Lower lobe of right lung (tissue), 2 donors: ENCODE measurements around the gene MPP2. TPM values are rescaled to one million over a fixed set of nuclear protein-coding genes. Genes with fewer than 3 reads are reported as not detected.
"Not testable (repeated sequence)": the region's sequence is repeated elsewhere in the genome, so short reads cannot be mapped to it uniquely, and the experiment has no call there.

Source experiments
- ATAC-seq, 2 donors: fragments of 200-7000 bp; cut with Tn5 transposase; one replicate each; pipeline ENCODE4 v1.9.1; 2020 to 2022; ENCODE audit warnings: mild to moderate bottlenecking in 2 of 2, moderate library complexity in 2 of 2
- DNase-seq: peaks from one replicate; pipeline ENCODE4 v3.0.0-alpha.2; 2020
- H3K27ac ChIP-seq: fragments of 200-600 bp; one replicate; pipeline ENCODE4 v1.8.0; 2022
- H3K27me3 ChIP-seq: fragments of 200-600 bp; one replicate; pipeline ENCODE4 v1.8.0; 2022; ENCODE audit warnings: low read depth
- H3K36me3 ChIP-seq: fragments of 200-600 bp; one replicate; pipeline ENCODE4 v1.8.0; 2022; ENCODE audit warnings: mild to moderate bottlenecking
- H3K4me1 ChIP-seq: fragments of 200-600 bp; one replicate; pipeline ENCODE4 v1.8.0; 2022
- H3K4me3 ChIP-seq: fragments of 200-600 bp; one replicate; pipeline ENCODE4 v1.8.0; 2022; ENCODE audit warnings: mild to moderate bottlenecking
- H3K9me3 ChIP-seq: fragments of 200-600 bp; one replicate; pipeline ENCODE4 v1.8.0; 2022
- intact Hi-C: fragments of 100-400 bp; cut with DNase I; formaldehyde crosslinking; loops from one replicate; pipeline ENCODE4 v1.11.0; 2022
- total RNA-seq: library from RNA; stranded (reverse); fragmentation: NEBNext Ultra II Directional; extraction: Animal tissue kit (Norgen Biotek cat#: 25700); gene quantifications from one replicate; pipeline ENCODE4 v1.2.1, GENCODE V29; 2021
- TF ChIP-seq, protein P1 (sequence below): fragments of 200-600 bp; IDR thresholded peaks from one replicate; pipeline ENCODE4 v1.8.0; 2022; ENCODE audit warnings: antibody characterized with exemption, mild to moderate bottlenecking
- donor health status: DM: no; HTN: yes; CAD: no; lungs with severe emphysema.

Gene MPP2
- total RNA-seq, 1 donor from 2014 or later: 0.62 TPM

GRCh38 chr17:43900183-43900857, 7.0 kb downstream of the MPP2 start:
- Histone ChIP-seq H3K4me3 (peak overlapping the region; percentile 51), H3K36me3 (no peaks in the 10 kb centered on the region), H3K9me3 (no peaks in the 10 kb centered on the region), H3K27ac (no peak overlapping the region), H3K4me1 (peaks cover 14% of the 10 kb centered on the region), H3K27me3 (peaks cover 19% of the 10 kb centered on the region)
- DNase-seq (peak; percentile 89), ATAC-seq (peak; percentile 95 to 97)
- TF ChIP-seq, protein P1, sequence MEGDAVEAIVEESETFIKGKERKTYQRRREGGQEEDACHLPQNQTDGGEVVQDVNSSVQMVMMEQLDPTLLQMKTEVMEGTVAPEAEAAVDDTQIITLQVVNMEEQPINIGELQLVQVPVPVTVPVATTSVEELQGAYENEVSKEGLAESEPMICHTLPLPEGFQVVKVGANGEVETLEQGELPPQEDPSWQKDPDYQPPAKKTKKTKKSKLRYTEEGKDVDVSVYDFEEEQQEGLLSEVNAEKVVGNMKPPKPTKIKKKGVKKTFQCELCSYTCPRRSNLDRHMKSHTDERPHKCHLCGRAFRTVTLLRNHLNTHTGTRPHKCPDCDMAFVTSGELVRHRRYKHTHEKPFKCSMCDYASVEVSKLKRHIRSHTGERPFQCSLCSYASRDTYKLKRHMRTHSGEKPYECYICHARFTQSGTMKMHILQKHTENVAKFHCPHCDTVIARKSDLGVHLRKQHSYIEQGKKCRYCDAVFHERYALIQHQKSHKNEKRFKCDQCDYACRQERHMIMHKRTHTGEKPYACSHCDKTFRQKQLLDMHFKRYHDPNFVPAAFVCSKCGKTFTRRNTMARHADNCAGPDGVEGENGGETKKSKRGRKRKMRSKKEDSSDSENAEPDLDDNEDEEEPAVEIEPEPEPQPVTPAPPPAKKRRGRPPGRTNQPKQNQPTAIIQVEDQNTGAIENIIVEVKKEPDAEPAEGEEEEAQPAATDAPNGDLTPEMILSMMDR: no peak
- intact Hi-C loops: no loop called here

DNA sequence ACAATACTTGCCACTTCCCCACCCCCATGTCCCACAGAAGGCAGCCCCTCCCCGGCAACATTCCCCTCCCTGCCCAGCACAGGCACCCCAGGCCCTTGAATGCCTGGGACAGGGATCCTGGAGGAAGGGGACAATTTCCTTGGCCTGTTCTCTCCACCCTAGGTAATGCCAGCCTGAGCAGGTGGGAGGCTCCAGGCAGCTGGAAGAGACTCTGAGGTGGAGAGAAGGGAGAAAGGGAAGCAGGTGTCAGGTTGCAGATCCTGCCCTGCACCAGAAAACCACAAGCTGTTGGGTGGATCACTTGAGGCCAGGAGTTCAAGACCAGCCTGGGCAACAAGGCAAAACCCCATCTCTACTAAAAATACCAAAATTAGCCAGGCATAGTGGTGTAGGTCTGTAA, 8.9 kb downstream of the MPP2 start:
- DNase-seq: no peak
- Histone ChIP-seq H3K9me3 (no peaks in the 10 kb centered on the region), H3K27ac (no peak overlapping the region), H3K4me1 (peaks cover 14% of the 10 kb centered on the region), H3K36me3 (no peaks in the 10 kb centered on the region), H3K27me3 (peaks cover 1% of the 10 kb centered on the region), H3K4me3 (no peak overlapping the region)
- no peak for ATAC-seq
- TF ChIP-seq, protein P1: no peak
- intact Hi-C loops: no loop called here

DNA sequence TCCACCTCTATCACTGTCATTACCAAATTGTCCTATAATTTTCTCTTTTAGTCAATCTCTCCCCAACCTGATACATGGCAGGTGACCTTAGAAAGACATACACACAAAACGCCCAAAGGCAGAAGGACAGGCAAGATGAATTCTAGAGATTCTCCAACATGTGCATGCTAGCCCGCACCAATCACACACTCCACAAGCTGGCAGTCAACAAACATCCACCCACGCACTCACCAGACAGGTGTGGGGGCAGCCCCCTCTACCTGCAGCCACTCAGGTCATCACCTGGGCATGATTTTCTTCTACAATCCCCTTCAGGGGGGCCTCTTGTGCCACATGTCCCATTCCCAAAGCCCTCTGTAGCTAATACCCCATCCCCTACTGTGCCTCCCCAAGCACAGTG, 9.5 kb downstream of the MPP2 start:
- H3K27ac ChIP-seq: no peak overlapping the region
- H3K36me3 ChIP-seq: no peaks in the 10 kb centered on the region
- no peak for ATAC-seq
- intact Hi-C loops: no loop called here
- peaks cover 14% of the 10 kb centered on the region for H3K4me1 ChIP-seq
- TF ChIP-seq, protein P1: no peak
- no peaks in the 10 kb centered on the region for H3K9me3 ChIP-seq
- no peak for DNase-seq
- H3K27me3 ChIP-seq: no peaks in the 10 kb centered on the region
- H3K4me3 ChIP-seq: no peak overlapping the region

GRCh38 chr17:43894494-43894893, 12.8 kb downstream of the MPP2 start:
- H3K4me3 ChIP-seq, intact Hi-C loops, H3K36me3 ChIP-seq, ATAC-seq, H3K27ac ChIP-seq, H3K27me3 ChIP-seq, H3K4me1 ChIP-seq, DNase-seq, H3K9me3 ChIP-seq: not testable (repeated sequence)

- no peak for DNase-seq
- Histone ChIP-seq H3K36me3 (no peaks in the 10 kb centered on the region), H3K27ac (no peak overlapping the region), H3K4me1 (no peaks in the 10 kb centered on the region), H3K9me3 (no peaks in the 10 kb centered on the region), H3K27me3 (no peaks in the 10 kb centered on the region), H3K4me3 (no peak overlapping the region)
- intact Hi-C loops: no loop called here
- TF ChIP-seq, protein P1: no peak
- no peak for ATAC-seq
Observed at GRCh38 chr17:43892647-43892952, 14.7 kb downstream of the MPP2 start.

- no peak for DNase-seq
- no peak for ATAC-seq
- Histone ChIP-seq H3K4me1 (no peaks in the 10 kb centered on the region), H3K9me3 (no peaks in the 10 kb centered on the region), H3K4me3 (no peak overlapping the region), H3K27me3 (no peaks in the 10 kb centered on the region), H3K36me3 (no peaks in the 10 kb centered on the region), H3K27ac (no peak overlapping the region)
- TF ChIP-seq, protein P1: no peak
- intact Hi-C loops: no loop called here
Observed at GRCh38 chr17:43891851-43892646, 15.3 kb downstream of the MPP2 start.
